Right ventricle myocardium inferior (tissue), 1 donor: ENCODE data around the gene MLLT6. TPM values are rescaled to one million over a fixed set of nuclear protein-coding genes. Genes with fewer than 3 reads are reported as not detected.

Experiments used
- ATAC-seq: fragments of 200-7000 bp; cut with Tn5 transposase; one replicate; pipeline ENCODE4 v1.9.1; 2020; ENCODE audit warnings: mild to moderate bottlenecking, moderate library complexity
- DNase-seq: peaks from one replicate; pipeline ENCODE4 v3.0.0; 2021; ENCODE audit errors: missing footprints
- intact Hi-C: fragments of 100-400 bp; cut with DNase I; formaldehyde crosslinking; loops from one replicate; pipeline ENCODE4 v1.11.0; 2022
- total RNA-seq: library from RNA; stranded (reverse); fragmentation: NEBNext Ultra II Directional; extraction: Animal tissue kit (Norgen Biotek cat#: 25700); gene quantifications from one replicate; pipeline ENCODE4 v1.2.1, GENCODE V29; 2021
- donor health status: DM: no; HTN: yes; CAD: no; lungs with severe emphysema.

Gene MLLT6
- total RNA-seq, 1 donor from 2014 or later: 71.1 TPM

GRCh38 chr17:38702916-38703741 lies 1.9 kb upstream of the MLLT6 start:
- intact Hi-C loops: loop anchor here (2.0 to 5.0 kb wide), 2 partner anchors 26 to 44 kb away; partner anchors contain the start of gene PCGF2
- ATAC-seq: no peak
- peak; percentile 79 for DNase-seq

DNA sequence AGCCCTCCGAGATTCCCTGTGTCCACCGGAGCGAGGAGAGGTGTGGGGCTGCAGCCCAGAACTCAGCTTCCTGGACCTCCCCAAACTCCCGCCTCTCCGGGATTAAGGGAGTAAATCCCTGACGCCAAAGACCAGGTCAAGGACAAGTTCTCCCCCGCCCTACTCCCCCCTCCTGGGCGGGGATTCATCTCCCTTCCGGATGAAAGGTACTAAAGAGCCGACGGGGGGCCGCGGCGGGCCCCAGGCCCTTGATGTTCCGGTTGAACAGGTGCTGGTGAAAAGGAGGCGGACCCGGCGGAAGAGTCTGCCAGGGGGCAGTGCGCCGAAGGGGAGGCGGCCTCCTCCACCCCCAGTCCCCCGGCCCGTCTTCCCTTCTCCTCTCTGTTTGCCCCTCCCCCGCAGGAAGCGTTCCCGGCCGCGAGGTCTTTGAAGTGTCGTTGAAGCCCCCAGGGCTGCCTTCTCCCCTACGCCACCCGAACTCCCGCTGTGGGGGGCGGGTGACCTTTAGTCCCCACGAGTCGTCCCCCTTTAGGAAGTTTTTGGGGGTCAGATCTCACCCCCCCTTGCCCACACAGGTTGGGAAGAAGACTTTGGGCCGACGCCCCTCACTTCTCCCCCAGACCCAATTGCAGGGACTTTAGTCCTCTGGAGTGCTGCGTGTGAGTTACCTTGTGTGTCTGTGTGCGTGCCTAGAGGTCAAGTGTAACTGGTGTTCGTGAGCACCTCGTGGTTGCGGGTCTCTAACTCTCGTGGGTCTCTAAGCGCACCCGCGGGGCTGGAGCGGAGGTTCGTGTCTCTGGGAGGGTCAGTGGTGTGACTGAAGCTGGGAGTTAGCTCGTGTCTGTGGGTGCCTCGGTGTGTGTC lies 1.1 kb upstream of the MLLT6 start:
- intact Hi-C loops: loop anchor here (1.0 to 5.0 kb wide), 3 partner anchors 26 to 43 kb away; partner anchors contain the start of genes CISD3 and PCGF2
- peak; percentile 53 for ATAC-seq
- peak; percentile 87 for DNase-seq

- intact Hi-C loops: loop anchor here (5.0 kb wide), 1 partner anchor 92 kb away; the partner anchor contains the start of gene PIP4K2B
- ATAC-seq (no peak), DNase-seq (no peak)
Measured at GRCh38 chr17:38705523-38705802, 390 bp downstream of the MLLT6 start.

- intact Hi-C loops: loop anchor here (5.0 kb wide), 1 partner anchor 91 kb away; the partner anchor contains the start of gene PIP4K2B
- DNase-seq: peak; percentile 84
- ATAC-seq: no peak
Measured at GRCh38 chr17:38705803-38706504, 881 bp downstream of the MLLT6 start.

- ATAC-seq (no peak), DNase-seq (no peak)
- intact Hi-C loops: loop anchor here (5.0 kb wide), 1 partner anchor 91 kb away; the partner anchor contains the start of gene PIP4K2B
Measured at GRCh38 chr17:38706505-38707216, 1.6 kb downstream of the MLLT6 start.

DNA sequence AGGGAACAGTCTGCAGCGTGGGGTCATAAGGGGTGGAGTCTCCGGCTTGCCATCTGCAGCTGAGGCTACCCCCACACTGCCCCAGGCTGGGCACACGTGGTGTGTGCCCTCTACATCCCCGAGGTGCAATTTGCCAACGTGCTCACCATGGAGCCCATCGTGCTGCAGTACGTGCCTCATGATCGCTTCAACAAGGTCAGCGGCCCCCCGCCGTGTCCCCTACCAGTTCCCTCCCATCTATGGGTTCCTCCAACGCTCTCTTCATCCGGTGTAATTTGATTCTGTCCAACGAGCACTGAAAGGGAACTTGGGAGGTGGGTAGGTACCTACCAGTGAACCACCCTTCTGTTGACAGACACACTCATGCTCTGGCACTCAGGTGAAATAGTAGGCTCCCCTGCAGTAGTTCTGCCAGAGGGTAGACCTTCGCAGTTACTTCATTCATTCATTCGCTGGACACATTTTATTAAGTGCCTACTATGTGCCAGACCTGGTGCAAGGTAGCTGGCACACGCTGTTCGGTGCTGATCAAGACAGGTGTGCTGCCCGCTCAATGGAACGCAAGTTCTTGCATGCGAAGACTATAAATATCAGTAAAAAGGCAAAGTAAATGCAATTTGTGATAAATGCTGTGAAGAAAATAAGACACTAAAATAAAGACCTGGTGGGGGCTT lies 2.7 kb downstream of the MLLT6 start:
- DNase-seq (no peak), ATAC-seq (no peak)
- intact Hi-C loops: loop anchor here (5.0 kb wide), 1 partner anchor 89 kb away; the partner anchor contains the start of gene PIP4K2B

DNA sequence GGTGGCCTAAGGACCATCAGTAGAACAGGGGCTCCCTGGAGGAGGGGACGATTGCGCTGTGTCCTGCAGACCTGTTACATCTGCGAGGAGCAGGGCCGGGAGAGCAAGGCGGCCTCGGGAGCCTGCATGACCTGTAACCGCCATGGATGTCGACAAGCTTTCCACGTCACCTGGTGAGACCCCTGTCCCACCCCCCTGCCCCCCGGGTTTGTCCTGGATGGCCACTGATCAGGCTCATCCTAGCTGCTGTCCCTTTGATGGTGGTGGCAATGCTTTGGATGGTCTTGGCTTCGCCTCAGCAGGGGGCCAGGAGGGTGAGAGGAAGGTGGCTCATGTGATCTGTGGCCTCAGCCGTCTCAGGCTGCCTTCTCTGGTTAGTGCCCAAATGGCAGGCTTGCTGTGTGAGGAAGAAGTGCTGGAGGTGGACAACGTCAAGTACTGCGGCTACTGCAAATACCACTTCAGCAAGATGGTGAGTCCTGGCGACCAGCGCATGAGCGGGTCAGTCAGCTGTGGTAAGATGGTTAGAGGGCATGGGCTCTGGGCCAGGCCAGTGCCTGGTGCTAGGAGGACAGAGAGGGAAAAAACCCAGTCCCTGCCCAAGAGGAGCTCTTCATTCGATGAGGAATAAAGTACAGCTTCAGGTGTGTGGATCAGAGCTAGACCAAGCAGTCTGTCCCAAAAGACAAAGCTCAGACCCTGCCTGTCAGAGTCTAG lies 4.2 kb downstream of the MLLT6 start:
- ATAC-seq: no peak
- DNase-seq: no peak
- intact Hi-C loops: loop anchor here (5.0 kb wide), 1 partner anchor 88 kb away; the partner anchor contains the start of gene PIP4K2B

DNA sequence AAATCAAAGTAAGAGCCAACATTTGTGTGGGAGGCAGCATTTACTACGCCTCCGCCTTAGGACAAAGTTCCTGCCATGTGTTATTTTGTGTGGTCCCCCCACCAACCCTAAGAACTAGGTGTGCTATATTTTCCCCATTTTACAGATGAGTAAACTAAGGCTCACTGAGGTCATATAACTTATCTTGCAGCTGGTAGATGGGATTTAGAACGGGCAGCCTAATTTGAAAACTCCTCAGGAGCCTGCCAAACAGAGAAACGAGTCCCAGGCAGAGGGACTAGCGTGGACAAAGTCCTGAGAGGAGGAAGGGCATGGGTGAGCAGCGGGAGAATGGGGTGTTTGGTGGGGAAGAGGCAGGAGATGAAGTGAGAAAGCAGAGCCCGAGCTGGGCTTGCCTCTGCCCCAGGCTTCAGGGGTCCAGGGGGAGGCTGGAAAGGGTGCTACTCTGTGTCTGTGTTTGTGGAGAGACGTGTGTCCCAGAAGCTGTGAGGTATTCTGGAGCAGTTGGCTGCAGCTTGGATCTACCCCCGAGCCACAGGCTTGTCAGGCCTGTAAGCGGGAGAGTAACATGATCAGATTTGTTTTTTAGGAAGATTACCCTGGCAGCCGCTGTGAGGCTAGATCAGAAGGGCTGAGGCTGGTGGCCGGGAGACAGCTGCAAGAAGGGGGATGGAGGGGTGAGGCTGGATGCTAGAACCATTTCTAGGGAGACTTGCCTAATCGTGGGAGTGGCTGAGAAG lies 5.0 kb downstream of the MLLT6 start:
- intact Hi-C loops: loop anchor here (5.0 kb wide), 1 partner anchor 87 kb away; the partner anchor contains the start of gene PIP4K2B
- DNase-seq (no peak), ATAC-seq (no peak)

DNA sequence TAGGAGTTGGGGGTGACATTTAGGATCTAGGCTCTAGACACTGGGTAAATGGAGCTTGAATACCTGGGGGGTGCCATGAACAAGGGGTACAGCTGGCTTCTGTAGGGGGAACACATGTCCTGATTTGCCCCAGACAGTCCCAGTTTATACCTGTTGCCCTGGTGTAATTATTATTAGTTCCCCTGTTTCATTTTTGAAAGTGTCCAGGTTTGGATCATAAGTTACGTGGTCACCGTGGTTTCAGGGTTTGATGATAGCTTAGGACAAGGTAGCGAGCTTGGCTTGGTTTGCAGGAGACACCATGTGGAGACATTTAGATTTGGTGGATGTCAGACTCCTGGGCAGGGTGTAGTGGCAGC lies 5.5 kb downstream of the MLLT6 start:
- intact Hi-C loops: no loop called here

GRCh38 chr17:38710985-38711384 lies 5.9 kb downstream of the MLLT6 start:
- no peak for ATAC-seq
- intact Hi-C loops: no loop called here
- no peak for DNase-seq

More for the DNA sequence above, 5.5 kb downstream of the MLLT6 start:
- DNase-seq: no peak
- no peak for ATAC-seq

- ATAC-seq (peak; percentile 68), DNase-seq (no peak)
- intact Hi-C loops: no loop called here
Measured at GRCh38 chr17:38711792-38712571, 6.9 kb downstream of the MLLT6 start.

GRCh38 chr17:38712593-38712992 lies 7.5 kb downstream of the MLLT6 start:
- intact Hi-C loops: no loop called here
- ATAC-seq (no peak), DNase-seq (no peak)

- ATAC-seq: no peak
- no peak for DNase-seq
Measured at GRCh38 chr17:38713456-38714075, 8.5 kb downstream of the MLLT6 start.

GRCh38 chr17:38715216-38715943 lies 10.3 kb downstream of the MLLT6 start:
- DNase-seq (no peak), ATAC-seq (no peak)
- intact Hi-C loops: no loop called here

More at GRCh38 chr17:38713456-38714075, 8.5 kb downstream of the MLLT6 start:
- intact Hi-C loops: no loop called here
